ENCODE data around the gene CDK15.

DNA sequence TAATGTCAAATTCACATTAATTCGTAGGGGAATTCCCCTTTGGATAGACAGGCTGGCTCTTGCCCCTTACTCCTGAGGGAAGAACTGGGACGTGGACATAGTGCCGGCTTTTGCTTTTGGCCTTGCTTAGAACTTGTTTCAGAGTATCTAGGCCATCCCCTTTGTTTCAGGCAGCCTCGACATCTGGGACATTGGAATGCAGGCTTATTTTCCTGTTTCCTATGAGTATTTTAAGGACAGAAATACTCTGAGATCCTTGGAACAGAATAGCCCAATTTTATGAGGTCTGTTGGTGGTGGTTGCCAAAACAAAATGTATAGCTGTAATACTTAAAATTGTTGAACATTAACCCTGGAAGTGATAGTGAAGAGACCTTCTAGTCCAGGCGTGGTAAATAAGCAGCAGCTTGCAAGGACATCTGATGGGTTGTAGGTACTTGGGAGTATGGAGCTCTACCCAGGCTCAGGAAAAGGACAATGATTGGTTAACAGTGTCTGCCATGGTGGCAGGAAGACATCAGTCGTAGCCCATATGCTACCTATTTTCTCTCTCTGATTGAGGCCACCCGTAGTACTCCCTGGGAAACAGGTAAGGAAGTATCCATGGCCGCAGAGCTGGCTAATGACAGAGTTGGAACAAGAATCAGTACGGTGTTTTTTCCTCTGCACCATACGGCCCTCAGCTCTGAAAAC lies 112.4 kb downstream of the CDK15 start:
- no peak for TF ChIP-seq HOXC10 (CRISPR knock-in tag; IDR thresholded peaks at IDR 0.05)
- no peak for TF ChIP-seq ZNF274 (IDR thresholded peaks at IDR 0.05; ENCODE audit: low read length)
- no peak for TF ChIP-seq ZNF274 (tag by site-specific recombination; IDR thresholded peaks at IDR 0.05; ENCODE audit: borderline replicate concordance)
- TF ChIP-seq, protein P1, sequence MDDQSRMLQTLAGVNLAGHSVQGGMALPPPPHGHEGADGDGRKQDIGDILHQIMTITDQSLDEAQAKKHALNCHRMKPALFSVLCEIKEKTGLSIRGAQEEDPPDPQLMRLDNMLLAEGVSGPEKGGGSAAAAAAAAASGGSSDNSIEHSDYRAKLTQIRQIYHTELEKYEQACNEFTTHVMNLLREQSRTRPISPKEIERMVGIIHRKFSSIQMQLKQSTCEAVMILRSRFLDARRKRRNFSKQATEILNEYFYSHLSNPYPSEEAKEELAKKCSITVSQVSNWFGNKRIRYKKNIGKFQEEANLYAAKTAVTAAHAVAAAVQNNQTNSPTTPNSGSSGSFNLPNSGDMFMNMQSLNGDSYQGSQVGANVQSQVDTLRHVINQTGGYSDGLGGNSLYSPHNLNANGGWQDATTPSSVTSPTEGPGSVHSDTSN (CRISPR knock-in tag; IDR thresholded peaks at IDR 0.05): no peak
- no peak for TF ChIP-seq YY1 (tag by site-specific recombination; IDR thresholded peaks at IDR 0.05)
- TF ChIP-seq, protein P2, sequence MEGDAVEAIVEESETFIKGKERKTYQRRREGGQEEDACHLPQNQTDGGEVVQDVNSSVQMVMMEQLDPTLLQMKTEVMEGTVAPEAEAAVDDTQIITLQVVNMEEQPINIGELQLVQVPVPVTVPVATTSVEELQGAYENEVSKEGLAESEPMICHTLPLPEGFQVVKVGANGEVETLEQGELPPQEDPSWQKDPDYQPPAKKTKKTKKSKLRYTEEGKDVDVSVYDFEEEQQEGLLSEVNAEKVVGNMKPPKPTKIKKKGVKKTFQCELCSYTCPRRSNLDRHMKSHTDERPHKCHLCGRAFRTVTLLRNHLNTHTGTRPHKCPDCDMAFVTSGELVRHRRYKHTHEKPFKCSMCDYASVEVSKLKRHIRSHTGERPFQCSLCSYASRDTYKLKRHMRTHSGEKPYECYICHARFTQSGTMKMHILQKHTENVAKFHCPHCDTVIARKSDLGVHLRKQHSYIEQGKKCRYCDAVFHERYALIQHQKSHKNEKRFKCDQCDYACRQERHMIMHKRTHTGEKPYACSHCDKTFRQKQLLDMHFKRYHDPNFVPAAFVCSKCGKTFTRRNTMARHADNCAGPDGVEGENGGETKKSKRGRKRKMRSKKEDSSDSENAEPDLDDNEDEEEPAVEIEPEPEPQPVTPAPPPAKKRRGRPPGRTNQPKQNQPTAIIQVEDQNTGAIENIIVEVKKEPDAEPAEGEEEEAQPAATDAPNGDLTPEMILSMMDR (tag by site-specific recombination; IDR thresholded peaks at IDR 0.05): no peak
- TF ChIP-seq, protein P3, sequence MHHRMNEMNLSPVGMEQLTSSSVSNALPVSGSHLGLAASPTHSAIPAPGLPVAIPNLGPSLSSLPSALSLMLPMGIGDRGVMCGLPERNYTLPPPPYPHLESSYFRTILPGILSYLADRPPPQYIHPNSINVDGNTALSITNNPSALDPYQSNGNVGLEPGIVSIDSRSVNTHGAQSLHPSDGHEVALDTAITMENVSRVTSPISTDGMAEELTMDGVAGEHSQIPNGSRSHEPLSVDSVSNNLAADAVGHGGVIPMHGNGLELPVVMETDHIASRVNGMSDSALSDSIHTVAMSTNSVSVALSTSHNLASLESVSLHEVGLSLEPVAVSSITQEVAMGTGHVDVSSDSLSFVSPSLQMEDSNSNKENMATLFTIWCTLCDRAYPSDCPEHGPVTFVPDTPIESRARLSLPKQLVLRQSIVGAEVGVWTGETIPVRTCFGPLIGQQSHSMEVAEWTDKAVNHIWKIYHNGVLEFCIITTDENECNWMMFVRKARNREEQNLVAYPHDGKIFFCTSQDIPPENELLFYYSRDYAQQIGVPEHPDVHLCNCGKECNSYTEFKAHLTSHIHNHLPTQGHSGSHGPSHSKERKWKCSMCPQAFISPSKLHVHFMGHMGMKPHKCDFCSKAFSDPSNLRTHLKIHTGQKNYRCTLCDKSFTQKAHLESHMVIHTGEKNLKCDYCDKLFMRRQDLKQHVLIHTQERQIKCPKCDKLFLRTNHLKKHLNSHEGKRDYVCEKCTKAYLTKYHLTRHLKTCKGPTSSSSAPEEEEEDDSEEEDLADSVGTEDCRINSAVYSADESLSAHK (tag by site-specific recombination; IDR thresholded peaks at IDR 0.05): no peak

All from HEK293 (cell line).